ENCODE results near the gene UBE2E3.

Gene UBE2E3

GRCh38 chr2:180962727-180963314, 17.6 kb upstream of the UBE2E3 start:
- Histone ChIP-seq H4K20me1 (ENCODE audit: insufficient read depth, low read length, poor library complexity, severe bottlenecking) (no peaks in the 10 kb centered on the region), H3K36me3 (ENCODE audit: insufficient read depth, low read length) (no peaks in the 10 kb centered on the region), H3F3A (ENCODE audit: low read depth) (no peaks in the 10 kb centered on the region), H3K79me2 (ENCODE audit: insufficient read depth, low read length) (no peaks in the 10 kb centered on the region), H3K9ac (ENCODE audit: low read depth, low read length, poor library complexity, severe bottlenecking) (no peak overlapping the region), H3K27me3 (ENCODE audit: insufficient read depth, low read length, poor library complexity, severe bottlenecking) (no peaks in the 10 kb centered on the region), H3K9me3 (ENCODE audit: insufficient read depth, low read depth, low read length) (no peaks in the 10 kb centered on the region), H3K4me1 (ENCODE audit: insufficient read depth, low read length, poor library complexity, severe bottlenecking) (no peaks in the 10 kb centered on the region), H3K9me2 (replicated peaks; ENCODE audit: low read depth, low read length) (no peaks in the 10 kb centered on the region), H3K4me2 (ENCODE audit: low read depth, low read length, poor library complexity, severe bottlenecking) (no peak overlapping the region), H3K4me3 (ENCODE audit: low read length, poor library complexity, severe bottlenecking) (no peak overlapping the region), H2AFZ (ENCODE audit: low read length) (no peak overlapping the region)
- no peak for TF ChIP-seq EZH2phosphoT487 (IDR thresholded peaks at IDR 0.05; ENCODE audit: borderline replicate concordance)
- TF ChIP-seq CTCF (conservative IDR thresholded peaks at IDR 0.05; ENCODE audit: low read length): no peak

- no peak overlapping the region for H2AFZ ChIP-seq (ENCODE audit: low read length)
- no peaks in the 10 kb centered on the region for H4K20me1 ChIP-seq (ENCODE audit: insufficient read depth, low read length, poor library complexity, severe bottlenecking)
- no peak overlapping the region for H3K9ac ChIP-seq (ENCODE audit: low read depth, low read length, poor library complexity, severe bottlenecking)
- no peak overlapping the region for H3K4me2 ChIP-seq (ENCODE audit: low read depth, low read length, poor library complexity, severe bottlenecking)
- no peaks in the 10 kb centered on the region for H3K27me3 ChIP-seq (ENCODE audit: insufficient read depth, low read length, poor library complexity, severe bottlenecking)
- no peak overlapping the region for H3K4me3 ChIP-seq (ENCODE audit: low read length, poor library complexity, severe bottlenecking)
- H3F3A ChIP-seq (ENCODE audit: low read depth): no peaks in the 10 kb centered on the region
- H3K9me2 ChIP-seq (replicated peaks; ENCODE audit: low read depth, low read length): no peaks in the 10 kb centered on the region
- TF ChIP-seq EZH2phosphoT487 (IDR thresholded peaks at IDR 0.05; ENCODE audit: borderline replicate concordance): no peak
- TF ChIP-seq CTCF (conservative IDR thresholded peaks at IDR 0.05; ENCODE audit: low read length): no peak
- no peaks in the 10 kb centered on the region for H3K36me3 ChIP-seq (ENCODE audit: insufficient read depth, low read length)
- no peaks in the 10 kb centered on the region for H3K4me1 ChIP-seq (ENCODE audit: insufficient read depth, low read length, poor library complexity, severe bottlenecking)
- no peaks in the 10 kb centered on the region for H3K79me2 ChIP-seq (ENCODE audit: insufficient read depth, low read length)
- H3K9me3 ChIP-seq (ENCODE audit: insufficient read depth, low read depth, low read length): no peaks in the 10 kb centered on the region
Measured at GRCh38 chr2:180966378-180966777, 14.0 kb upstream of the UBE2E3 start.

DNA sequence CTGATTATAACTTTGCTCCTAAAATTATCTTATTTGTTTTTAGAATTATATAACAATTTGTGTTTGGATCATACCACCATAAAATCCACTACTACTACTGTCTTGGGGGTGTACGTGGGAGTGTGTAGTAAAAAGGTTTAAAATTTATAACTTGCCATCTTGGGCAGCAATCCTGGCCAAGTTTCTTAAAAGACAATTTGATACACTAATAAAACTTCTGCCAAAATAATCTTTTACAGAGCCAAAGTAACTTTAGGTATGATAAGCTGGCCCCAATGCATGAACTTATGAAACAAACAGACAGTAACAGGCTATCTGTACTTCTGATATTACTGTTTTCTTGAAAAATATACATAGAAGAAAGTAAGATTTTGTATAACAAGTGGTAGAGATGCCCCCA, 11.3 kb upstream of the UBE2E3 start:
- H3K4me1 ChIP-seq (ENCODE audit: insufficient read depth, low read length, poor library complexity, severe bottlenecking): no peaks in the 10 kb centered on the region
- no peaks in the 10 kb centered on the region for H3F3A ChIP-seq (ENCODE audit: low read depth)
- H3K4me3 ChIP-seq (ENCODE audit: low read length, poor library complexity, severe bottlenecking): no peak overlapping the region
- no peaks in the 10 kb centered on the region for H3K9me3 ChIP-seq (ENCODE audit: insufficient read depth, low read depth, low read length)
- H3K4me2 ChIP-seq (ENCODE audit: low read depth, low read length, poor library complexity, severe bottlenecking): no peak overlapping the region
- H4K20me1 ChIP-seq (ENCODE audit: insufficient read depth, low read length, poor library complexity, severe bottlenecking): no peaks in the 10 kb centered on the region
- no peaks in the 10 kb centered on the region for H3K79me2 ChIP-seq (ENCODE audit: insufficient read depth, low read length)
- H3K9me2 ChIP-seq (replicated peaks; ENCODE audit: low read depth, low read length): no peaks in the 10 kb centered on the region
- no peak overlapping the region for H3K9ac ChIP-seq (ENCODE audit: low read depth, low read length, poor library complexity, severe bottlenecking)
- no peaks in the 10 kb centered on the region for H3K36me3 ChIP-seq (ENCODE audit: insufficient read depth, low read length)
- no peaks in the 10 kb centered on the region for H3K27me3 ChIP-seq (ENCODE audit: insufficient read depth, low read length, poor library complexity, severe bottlenecking)
- TF ChIP-seq EZH2phosphoT487 (IDR thresholded peaks at IDR 0.05; ENCODE audit: borderline replicate concordance) (no peak), CTCF (conservative IDR thresholded peaks at IDR 0.05; ENCODE audit: low read length) (no peak)
- no peak overlapping the region for H2AFZ ChIP-seq (ENCODE audit: low read length)

All from Loucy (cell line).